MM.1S (cell line): Measurements from ENCODE around the gene ZIC4.

Experiments
- EZH2 ChIP-seq: fragments of 300-600 bp; sonication (generic); optimal IDR thresholded peaks from 2 replicates; pipeline ENCODE3; 2017; ENCODE audit warnings: low read depth, mild to moderate bottlenecking, antibody characterized with exemption, low read length, mixed read lengths
- EZH2phosphoT487 ChIP-seq: fragments of 300-600 bp; sonication (generic); IDR thresholded peaks from 2 replicates; pipeline ENCODE4 v1.6.1; 2018; ENCODE audit warnings: antibody characterized with exemption, low read length
- TF ChIP-seq, protein P1 (sequence below): fragments of 300-600 bp; sonication (generic); IDR thresholded peaks from 2 replicates; pipeline ENCODE4 v1.5.1; 2016; ENCODE audit warnings: antibody characterized with exemption, low read length, mixed read lengths

DNA sequence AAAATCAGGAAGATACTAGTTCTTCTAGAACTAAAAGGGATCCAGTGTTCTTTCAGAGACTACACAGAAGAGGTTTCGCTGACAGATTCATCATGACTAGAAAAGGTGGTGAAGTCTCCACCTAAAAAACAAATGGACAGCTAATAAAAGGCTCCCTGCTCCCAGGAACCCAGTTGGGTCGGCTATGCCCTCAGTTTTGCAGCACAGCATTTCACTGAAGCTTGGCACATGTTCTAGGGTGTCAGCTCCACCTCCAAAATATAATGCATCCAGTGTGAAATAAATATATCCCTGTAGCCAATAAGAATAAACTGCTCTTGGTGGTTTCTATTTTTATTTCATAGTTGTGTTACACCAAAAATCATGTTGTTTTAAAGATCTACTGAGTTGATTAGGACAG is 55.0 kb downstream of the ZIC4 start:
- TF ChIP-seq, protein P1, sequence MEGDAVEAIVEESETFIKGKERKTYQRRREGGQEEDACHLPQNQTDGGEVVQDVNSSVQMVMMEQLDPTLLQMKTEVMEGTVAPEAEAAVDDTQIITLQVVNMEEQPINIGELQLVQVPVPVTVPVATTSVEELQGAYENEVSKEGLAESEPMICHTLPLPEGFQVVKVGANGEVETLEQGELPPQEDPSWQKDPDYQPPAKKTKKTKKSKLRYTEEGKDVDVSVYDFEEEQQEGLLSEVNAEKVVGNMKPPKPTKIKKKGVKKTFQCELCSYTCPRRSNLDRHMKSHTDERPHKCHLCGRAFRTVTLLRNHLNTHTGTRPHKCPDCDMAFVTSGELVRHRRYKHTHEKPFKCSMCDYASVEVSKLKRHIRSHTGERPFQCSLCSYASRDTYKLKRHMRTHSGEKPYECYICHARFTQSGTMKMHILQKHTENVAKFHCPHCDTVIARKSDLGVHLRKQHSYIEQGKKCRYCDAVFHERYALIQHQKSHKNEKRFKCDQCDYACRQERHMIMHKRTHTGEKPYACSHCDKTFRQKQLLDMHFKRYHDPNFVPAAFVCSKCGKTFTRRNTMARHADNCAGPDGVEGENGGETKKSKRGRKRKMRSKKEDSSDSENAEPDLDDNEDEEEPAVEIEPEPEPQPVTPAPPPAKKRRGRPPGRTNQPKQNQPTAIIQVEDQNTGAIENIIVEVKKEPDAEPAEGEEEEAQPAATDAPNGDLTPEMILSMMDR = no peak
- TF ChIP-seq EZH2phosphoT487 = no peak
- no peak for TF ChIP-seq EZH2
